OCI-LY7 (cell line): ENCODE results near the gene NDUFB2. TPM values are rescaled to one million over a fixed set of nuclear protein-coding genes. Genes with fewer than 3 reads are reported as not detected.

Experiments used
- Bru-seq: library from RNA; stranded (reverse); fragments of 400-500 nt; gene quantifications from one replicate; lab custom pipeline; 2021; lab: Mats Ljungman, UMichigan
- BruChase-seq, 2 experiments: library from RNA; stranded (reverse); fragments of 400-500 nt; gene quantifications; one replicate each; lab custom pipeline; 2021; lab: Mats Ljungman, UMichigan
- BruUV-seq: library from RNA; stranded (reverse); fragments of 400-500 nt; replicated peaks from 2 replicates; lab custom pipeline; 2021; lab: Mats Ljungman, UMichigan
- CTCF ChIA-PET: fragments of 300-600 bp; sonication (Branson Sonifier 250); formaldehyde crosslinking; loops from one replicate; lab custom pipeline; 2022; ENCODE audit warnings: antibody characterized with exemption; ENCODE audit not compliant: unreplicated experiment; lab: Charles Lee
- POLR2A ChIA-PET: fragments of 300-600 bp; sonication (Branson Sonifier 250); formaldehyde crosslinking; loops from one replicate; lab custom pipeline; 2022; ENCODE audit warnings: antibody characterized with exemption; lab: Charles Lee
- DNase-seq: peaks from one replicate; pipeline ENCODE4 v3.0.0-alpha.2; 2015; ENCODE audit warnings: low spot score
- H2AFZ ChIP-seq: fragments of 200-600 bp; sonication (generic), shearing (Covaris generic); 2 replicates; pipeline ENCODE4 v1.6.1; 2014; ENCODE audit warnings: mild to moderate bottlenecking, antibody characterized with exemption, low read length, moderate library complexity
- H3K27ac ChIP-seq: fragments of 200-600 bp; sonication (generic); 2 replicates; pipeline ENCODE4 v1.5.1; 2014; ENCODE audit warnings: mixed run types, low read depth, mild to moderate bottlenecking, moderate library complexity, low read length, inconsistent platforms; ENCODE audit not compliant: poor library complexity, severe bottlenecking
- H3K36me3 ChIP-seq: fragments of 200-600 bp; sonication (generic); 2 replicates; pipeline ENCODE4 v1.6.1; 2014; ENCODE audit warnings: mild to moderate bottlenecking, antibody characterized with exemption, low read length, moderate library complexity, mixed read lengths; ENCODE audit not compliant: insufficient read depth
- H3K4me1 ChIP-seq: fragments of 200-600 bp; sonication (generic); 2 replicates; pipeline ENCODE4 v1.5.1; 2014; ENCODE audit warnings: mild to moderate bottlenecking, low read length; ENCODE audit not compliant: insufficient read depth, poor library complexity, severe bottlenecking
- H3K4me2 ChIP-seq: fragments of 200-600 bp; sonication (generic); 2 replicates; pipeline ENCODE4 v1.6.1; 2014; ENCODE audit warnings: mild to moderate bottlenecking, low read length
- H3K4me3 ChIP-seq: fragments of 200-600 bp; sonication (generic); 2 replicates; pipeline ENCODE4 v1.5.1; 2014; ENCODE audit warnings: mild to moderate bottlenecking, low read depth, low read length; ENCODE audit not compliant: poor library complexity, severe bottlenecking
- H3K79me2 ChIP-seq: fragments of 200-600 bp; sonication (generic); 2 replicates; pipeline ENCODE4 v1.6.1; 2016; ENCODE audit warnings: low read depth, mild to moderate bottlenecking, low read length, moderate library complexity, mixed read lengths; ENCODE audit not compliant: insufficient read depth
- H3K9me2 ChIP-seq: fragments of 200-600 bp; sonication (generic); 2 replicates; pipeline ENCODE4 v1.6.1; 2016; ENCODE audit warnings: mild to moderate bottlenecking, low read length, mixed read lengths; ENCODE audit not compliant: insufficient read depth
- H3K9me3 ChIP-seq: fragments of 200-600 bp; sonication (generic); 2 replicates; pipeline ENCODE4 v1.6.1; 2014; ENCODE audit warnings: mild to moderate bottlenecking, mixed run types, low read length, mixed read lengths
- H4K20me1 ChIP-seq: fragments of 200-600 bp; sonication (generic); 2 replicates; pipeline ENCODE4 v1.6.1; 2014; ENCODE audit warnings: mild to moderate bottlenecking, antibody characterized with exemption, low read length, moderate library complexity, mixed read lengths; ENCODE audit not compliant: insufficient read depth
- EZH2phosphoT487 ChIP-seq: fragments of 200-600 bp; sonication (generic); IDR thresholded peaks from 2 replicates; pipeline ENCODE4 v1.6.1; 2018; ENCODE audit warnings: low read depth, borderline replicate concordance, mild to moderate bottlenecking, mixed run types, antibody characterized with exemption, low read length, moderate library complexity, mixed read lengths
- intact Hi-C: fragments of 100-400 bp; cut with micrococcal nuclease; formaldehyde crosslinking; loops from one replicate; pipeline ENCODE4 v1.10.0; 2022; ENCODE audit not compliant: unreplicated experiment
- long read RNA-seq: library from polyadenylated mRNA; stranded (forward); transcript quantifications from one replicate; pipeline ENCODE4 v2.0.0, GENCODE V29; 2022
- total RNA-seq, 2 experiments: library from RNA; depleted of rRNA in 1 of 2; stranded (reverse); fragments of >200 nt in 1 of 2; shearing (Covaris generic) in 1 of 2; gene quantifications; 2 replicates each; pipeline ENCODE4 v1.2.3, GENCODE V29; 2014 to 2022
- TF ChIP-seq, protein P1 (sequence below): fragments of 200-600 bp; sonication (generic); conservative IDR thresholded peaks from 2 replicates; pipeline ENCODE4 v1.5.1; 2014; ENCODE audit warnings: mild to moderate bottlenecking, antibody characterized with exemption, low read length, moderate library complexity, mixed read lengths

Gene NDUFB2
- 139 and 158 TPM in 2 replicates for total RNA-seq (2014; rRNA removed; shearing (Covaris generic))
- total RNA-seq (2022), result 87.3 and 114 TPM in 2 replicates
- percentile 60 among the genes with signal in this experiment for Bru-seq, nascent RNA
- BruChase-seq, experiment 1, labeled RNA remaining after a 6-hour chase, result percentile 68 among the genes with signal in this experiment
- percentile 67 among the genes with signal in this experiment for BruChase-seq, experiment 2, labeled RNA remaining after a 2-hour chase
- long read RNA-seq, transcript NDUFB2-201 (4 exons, 504 nt), result major isoform, 102 of 120 reads
- long read RNA-seq, partial matches to known transcripts, result 0 of 120 reads
- long read RNA-seq, other reads (novel, unspliced or antisense), result 12 of 120 reads

- H3K4me3 ChIP-seq, result peak within 1 kb of the TSS; percentile 77
- peak within 1 kb of the TSS; percentile 66 for H3K27ac ChIP-seq
- no peaks in the 10 kb centered on the region for H3K9me2 ChIP-seq
- H3K9me3 ChIP-seq, result no peaks in the 10 kb centered on the region
- peaks cover 5% of the 10 kb centered on the region; the same call in 1 of the 2 replicates for H4K20me1 ChIP-seq
- H3K36me3 ChIP-seq, result peaks cover 70% of the 10 kb centered on the region
- ChIA-PET POLR2A (interaction anchor here (0.6 to 1.8 kb wide), 8 partner anchors 11 to 383 kb away, joined by 3 to 10 read pairs (median 4); partner anchors contain the start of genes ADCK2 and MRPS33), CTCF (interaction anchor here (0.6 to 1.0 kb wide), 2 partner anchors 11 to 78 kb away, joined by 3 to 5 read pairs; no protein-coding TSS in a partner anchor)
- peak within 1 kb of the TSS; percentile 89 for H3K4me2 ChIP-seq
- DNase-seq, result peak; percentile 81
- TF ChIP-seq, protein P1, sequence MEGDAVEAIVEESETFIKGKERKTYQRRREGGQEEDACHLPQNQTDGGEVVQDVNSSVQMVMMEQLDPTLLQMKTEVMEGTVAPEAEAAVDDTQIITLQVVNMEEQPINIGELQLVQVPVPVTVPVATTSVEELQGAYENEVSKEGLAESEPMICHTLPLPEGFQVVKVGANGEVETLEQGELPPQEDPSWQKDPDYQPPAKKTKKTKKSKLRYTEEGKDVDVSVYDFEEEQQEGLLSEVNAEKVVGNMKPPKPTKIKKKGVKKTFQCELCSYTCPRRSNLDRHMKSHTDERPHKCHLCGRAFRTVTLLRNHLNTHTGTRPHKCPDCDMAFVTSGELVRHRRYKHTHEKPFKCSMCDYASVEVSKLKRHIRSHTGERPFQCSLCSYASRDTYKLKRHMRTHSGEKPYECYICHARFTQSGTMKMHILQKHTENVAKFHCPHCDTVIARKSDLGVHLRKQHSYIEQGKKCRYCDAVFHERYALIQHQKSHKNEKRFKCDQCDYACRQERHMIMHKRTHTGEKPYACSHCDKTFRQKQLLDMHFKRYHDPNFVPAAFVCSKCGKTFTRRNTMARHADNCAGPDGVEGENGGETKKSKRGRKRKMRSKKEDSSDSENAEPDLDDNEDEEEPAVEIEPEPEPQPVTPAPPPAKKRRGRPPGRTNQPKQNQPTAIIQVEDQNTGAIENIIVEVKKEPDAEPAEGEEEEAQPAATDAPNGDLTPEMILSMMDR, result peak; percentile 33; the same call in 1 of the 2 replicates
- TF ChIP-seq EZH2phosphoT487, result no peak
- intact Hi-C loops, result loop anchor here (1.0 to 5.0 kb wide), 4 partner anchors 23 to 1040 kb away; partner anchors contain the start of genes BRAF, MRPS33 and SSBP1
- peaks cover 21% of the 10 kb centered on the region for H3K4me1 ChIP-seq
- no TSS peak for BruUV-seq
- H2AFZ ChIP-seq, result peak within 1 kb of the TSS; percentile 62
- peaks cover 45% of the 10 kb centered on the region for H3K79me2 ChIP-seq
These were observed at the start of gene NDUFB2 for GRCh38 chr7:140696680-140697446. Gene NDUFB2, plus strand, starts transcription at chr7:140696708. Its CDS starts 37 bp downstream, at chr7:140696745.

DNA sequence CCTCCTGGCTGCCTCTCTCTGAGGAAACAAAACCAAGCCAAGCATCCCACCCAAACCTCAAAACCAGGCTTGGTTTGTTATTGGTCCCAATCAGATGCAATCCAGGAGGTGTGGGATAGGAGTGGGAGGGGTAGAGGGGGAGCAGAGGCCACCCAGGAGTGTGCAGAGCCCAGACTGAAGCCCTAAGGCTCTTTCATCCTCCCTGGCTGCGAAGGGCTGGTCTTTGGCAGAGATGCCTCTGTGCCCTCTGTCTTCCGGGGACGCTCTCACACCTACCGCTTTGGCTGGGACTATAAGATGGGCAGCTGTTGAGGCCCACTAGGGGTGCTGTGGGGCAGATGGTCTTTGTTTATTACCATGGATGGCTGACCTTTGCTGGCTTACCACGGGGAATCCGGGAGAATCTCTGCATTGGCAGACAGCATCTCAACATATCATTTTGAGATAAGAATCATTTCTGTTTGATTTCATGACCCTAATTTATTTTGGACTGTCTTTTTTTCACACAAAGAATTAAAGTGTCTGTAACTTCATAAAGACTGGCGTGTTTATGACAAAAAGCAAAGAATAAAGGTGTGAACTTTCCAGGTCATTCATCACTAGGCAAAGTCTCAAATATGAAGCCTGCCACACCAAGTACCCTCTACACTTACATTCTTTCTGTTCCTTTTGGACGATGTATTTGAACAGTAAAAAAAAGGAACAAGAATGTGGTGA lies 49.4 kb upstream of the NDUFB2 start:
- intact Hi-C loops, result no loop called here
- Histone ChIP-seq H3K4me2 (no peak overlapping the region), H3K79me2 (no peaks in the 10 kb centered on the region), H3K27ac (no peak overlapping the region), H3K4me3 (no peak overlapping the region), H3K9me3 (no peaks in the 10 kb centered on the region), H4K20me1 (no peaks in the 10 kb centered on the region), H3K36me3 (no peaks in the 10 kb centered on the region), H3K4me1 (peaks cover 9% of the 10 kb centered on the region), H2AFZ (peak overlapping the region; percentile 65), H3K9me2 (no peaks in the 10 kb centered on the region)
- ChIA-PET CTCF (no interaction called here), POLR2A (interaction anchor here (0.5 to 0.7 kb wide), 2 partner anchors 223 to 274 kb away, joined by 3 to 4 read pairs; no protein-coding TSS in a partner anchor)
- TF ChIP-seq, protein P1, result peak; percentile 80
- TF ChIP-seq EZH2phosphoT487, result no peak
- no TSS peak for BruUV-seq
- peak; percentile 74 for DNase-seq
